ENCODE measurements around the gene DOCK6. TPM values are rescaled to one million over a fixed set of nuclear protein-coding genes. Genes with fewer than 3 reads are reported as not detected.

The DOCK6 gene
- total RNA-seq, 1 donor from 2014 or later: 342 TPM

GRCh38 chr19:11279505-11280236, 17.3 kb upstream of the DOCK6 start:
- no peak for DNase-seq (ENCODE audit: extremely low read depth, low read depth, low spot score)

- no peak for DNase-seq (ENCODE audit: extremely low read depth, low read depth, low spot score)
These were observed 16.3 kb upstream of the DOCK6 start for GRCh38 chr19:11278670-11279069.

- no peak for DNase-seq (ENCODE audit: extremely low read depth, low read depth, low spot score)
These were observed 12.3 kb upstream of the DOCK6 start for GRCh38 chr19:11274533-11275086.

- no peak for DNase-seq (ENCODE audit: extremely low read depth, low read depth, low spot score)
These were observed 11.7 kb upstream of the DOCK6 start for GRCh38 chr19:11273989-11274388.

- no peak for DNase-seq (ENCODE audit: extremely low read depth, low read depth, low spot score)
These were observed 11.0 kb upstream of the DOCK6 start for GRCh38 chr19:11273296-11273695.

GRCh38 chr19:11269408-11269807, 7.1 kb upstream of the DOCK6 start:
- peak; percentile 75 for DNase-seq (ENCODE audit: extremely low read depth, low read depth, low spot score)

GRCh38 chr19:11268783-11269267, 6.5 kb upstream of the DOCK6 start:
- DNase-seq (ENCODE audit: extremely low read depth, low read depth, low spot score): peak; percentile 98

GRCh38 chr19:11267316-11268085, 5.2 kb upstream of the DOCK6 start:
- no peak for DNase-seq (ENCODE audit: extremely low read depth, low read depth, low spot score)

- DNase-seq (ENCODE audit: extremely low read depth, low read depth, low spot score): no peak
These were observed 3.5 kb upstream of the DOCK6 start for GRCh38 chr19:11265785-11266236.

- no peak for DNase-seq (ENCODE audit: extremely low read depth, low read depth, low spot score)
These were observed 3.0 kb upstream of the DOCK6 start for GRCh38 chr19:11265177-11265784.

GRCh38 chr19:11264452-11265176, 2.3 kb upstream of the DOCK6 start:
- DNase-seq (ENCODE audit: extremely low read depth, low read depth, low spot score): no peak

GRCh38 chr19:11263726-11264125, 1.4 kb upstream of the DOCK6 start:
- no peak for DNase-seq (ENCODE audit: extremely low read depth, low read depth, low spot score)

- DNase-seq (ENCODE audit: extremely low read depth, low read depth, low spot score): no peak
These were observed 823 bp downstream of the DOCK6 start for GRCh38 chr19:11261431-11261970.

GRCh38 chr19:11260996-11261395, 1.3 kb downstream of the DOCK6 start:
- no peak for DNase-seq (ENCODE audit: extremely low read depth, low read depth, low spot score)

GRCh38 chr19:11257846-11258380, 4.4 kb downstream of the DOCK6 start:
- DNase-seq (ENCODE audit: extremely low read depth, low read depth, low spot score): no peak

- no peak for DNase-seq (ENCODE audit: extremely low read depth, low read depth, low spot score)
These were observed 6.1 kb downstream of the DOCK6 start for GRCh38 chr19:11256189-11256588.

- DNase-seq (ENCODE audit: extremely low read depth, low read depth, low spot score): no peak
These were observed 7.7 kb downstream of the DOCK6 start for GRCh38 chr19:11254666-11255065.

GRCh38 chr19:11252665-11253355, 9.5 kb downstream of the DOCK6 start:
- no peak for DNase-seq (ENCODE audit: extremely low read depth, low read depth, low spot score)

GRCh38 chr19:11251650-11252314, 10.5 kb downstream of the DOCK6 start:
- no peak for DNase-seq (ENCODE audit: extremely low read depth, low read depth, low spot score)

Data from glomerular endothelial cell (primary cell).